Activated CD4-positive, alpha-beta T cell treated with anti-CD3 and anti-CD28 coated beads, Interleukin-2, amount 50 U/mL, for 4 hours (primary cell): ENCODE data around the gene GALNT18.

Source experiments
- DNase-seq, 2 experiments: peaks; one replicate each; pipeline ENCODE4 v3.0.0-alpha.2; 2020

GALNT18 gene

GRCh38 chr11:11334607-11335006 lies 287.2 kb downstream of the GALNT18 start:
- no peak for DNase-seq

GRCh38 chr11:11332141-11332710 lies 289.6 kb downstream of the GALNT18 start:
- no peak for DNase-seq

GRCh38 chr11:11329062-11329806 lies 292.6 kb downstream of the GALNT18 start:
- no peak for DNase-seq

GRCh38 chr11:11324090-11324489 lies 297.7 kb downstream of the GALNT18 start:
- no peak for DNase-seq

GRCh38 chr11:11322101-11322500 lies 299.7 kb downstream of the GALNT18 start:
- DNase-seq: no peak

GRCh38 chr11:11320825-11321224 lies 301.0 kb downstream of the GALNT18 start:
- no peak for DNase-seq

GRCh38 chr11:11318961-11319360 lies 302.8 kb downstream of the GALNT18 start:
- no peak for DNase-seq

GRCh38 chr11:11318461-11318860 lies 303.3 kb downstream of the GALNT18 start:
- DNase-seq: no peak

GRCh38 chr11:11316651-11317230 lies 305.1 kb downstream of the GALNT18 start:
- DNase-seq: no peak

GRCh38 chr11:11313902-11314692 lies 307.7 kb downstream of the GALNT18 start:
- no peak for DNase-seq

- DNase-seq: no peak
Measured at GRCh38 chr11:11313426-11313825, 308.4 kb downstream of the GALNT18 start.

- DNase-seq: no peak
Measured at GRCh38 chr11:11312738-11313137, 309.1 kb downstream of the GALNT18 start.

GRCh38 chr11:11311169-11311568 lies 310.6 kb downstream of the GALNT18 start:
- no peak for DNase-seq

- DNase-seq: no peak
Measured at GRCh38 chr11:11309906-11310305, 311.9 kb downstream of the GALNT18 start.

GRCh38 chr11:11308249-11308648 lies 313.6 kb downstream of the GALNT18 start:
- DNase-seq: no peak

GRCh38 chr11:11306855-11307254 lies 314.9 kb downstream of the GALNT18 start:
- DNase-seq: no peak

GRCh38 chr11:11304550-11304949 lies 317.3 kb downstream of the GALNT18 start:
- DNase-seq: no peak

GRCh38 chr11:11302565-11302964 lies 319.2 kb downstream of the GALNT18 start:
- no peak for DNase-seq

GRCh38 chr11:11301212-11301611 lies 320.6 kb downstream of the GALNT18 start:
- no peak for DNase-seq

- DNase-seq: no peak
Measured at GRCh38 chr11:11297578-11297977, 324.2 kb downstream of the GALNT18 start.

GRCh38 chr11:11296434-11296833 lies 325.4 kb downstream of the GALNT18 start:
- no peak for DNase-seq

- no peak for DNase-seq
Measured at GRCh38 chr11:11294551-11294855, 327.3 kb downstream of the GALNT18 start.

- no peak for DNase-seq
Measured at GRCh38 chr11:11293798-11294550, 327.8 kb downstream of the GALNT18 start.
